HCT116 (cell line): Measurements from ENCODE around the gene TES.

Experiments used
- EZH2 ChIP-seq: fragments of 200-600 bp; sonication (generic); IDR thresholded peaks from 2 replicates; pipeline ENCODE4 v1.6.1; 2017; ENCODE audit warnings: antibody characterized with exemption, mixed run types
- EZH2phosphoT487 ChIP-seq: fragments of 200-600 bp; IDR thresholded peaks from 2 replicates; pipeline ENCODE4 v1.6.1; 2018; ENCODE audit warnings: antibody characterized with exemption, borderline replicate concordance
- JUND ChIP-seq: IDR thresholded peaks from 2 replicates; pipeline ENCODE4 v1.6.1; 2012
- POLR2A ChIP-seq: IDR thresholded peaks from 2 replicates; pipeline ENCODE4 v1.7.0; 2011; ENCODE audit warnings: borderline replicate concordance; ENCODE audit not compliant: insufficient read depth, insufficient read length; ENCODE audit errors: extremely low read depth
- POLR2AphosphoS5 ChIP-seq: IDR thresholded peaks from 2 replicates; pipeline ENCODE4 v1.6.1; 2011; ENCODE audit warnings: mild to moderate bottlenecking, low read depth, low read length, moderate library complexity
- SP1 ChIP-seq: IDR thresholded peaks from 2 replicates; pipeline ENCODE4 v1.6.1; 2012; ENCODE audit warnings: low read depth
- SRF ChIP-seq: IDR thresholded peaks from 2 replicates; pipeline ENCODE4 v1.6.1; 2012; ENCODE audit warnings: low read depth
- TF ChIP-seq, protein P1 (sequence below), 3 experiments: fragments of 200-600 bp in 1 of 3; sonication (generic) in 1 of 3; IDR thresholded peaks in 2 of 3; conservative IDR thresholded peaks in 1 of 3; 2 replicates each; pipeline ENCODE4 v1.5.1; 2012 to 2017; ENCODE audit warnings: low read depth in 2 of 3, low read length in 2 of 3, antibody characterized with exemption in 1 of 3, borderline replicate concordance in 1 of 3, control low read depth in 1 of 3, mild to moderate bottlenecking in 1 of 3, mixed read lengths in 1 of 3, mixed run types in 1 of 3, moderate library complexity in 1 of 3; ENCODE audit not compliant: insufficient read depth in 1 of 3
- TF ChIP-seq, protein P2 (sequence below): IDR thresholded peaks from 2 replicates; pipeline ENCODE4 v1.6.1; 2012

DNA sequence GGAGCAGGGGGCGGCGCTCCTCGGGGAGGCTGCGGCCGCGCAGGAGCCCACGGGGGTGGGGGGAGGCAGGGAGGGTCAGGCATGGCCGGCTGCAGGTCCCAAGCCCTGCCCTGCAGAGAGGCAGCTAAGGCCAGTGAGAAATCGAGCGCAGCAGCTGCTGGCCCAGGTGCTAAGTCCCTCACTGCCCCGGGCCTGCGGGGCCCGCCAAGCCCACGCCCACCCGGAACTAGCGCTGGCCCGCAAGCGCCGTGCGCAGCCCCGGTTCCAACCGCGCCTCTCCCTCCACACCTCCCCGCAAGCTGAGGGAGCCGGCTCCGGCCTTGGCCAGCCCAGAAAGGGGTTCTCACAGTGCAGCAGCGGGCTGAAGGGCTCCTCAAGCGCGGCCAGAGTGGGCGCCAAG, 28.3 kb upstream of the TES start:
- TF ChIP-seq EZH2 (no peak), EZH2phosphoT487 (no peak), SP1 (no peak), SRF (no peak), POLR2A (no peak), JUND (no peak), POLR2AphosphoS5 (no peak)
- TF ChIP-seq, protein P1, sequence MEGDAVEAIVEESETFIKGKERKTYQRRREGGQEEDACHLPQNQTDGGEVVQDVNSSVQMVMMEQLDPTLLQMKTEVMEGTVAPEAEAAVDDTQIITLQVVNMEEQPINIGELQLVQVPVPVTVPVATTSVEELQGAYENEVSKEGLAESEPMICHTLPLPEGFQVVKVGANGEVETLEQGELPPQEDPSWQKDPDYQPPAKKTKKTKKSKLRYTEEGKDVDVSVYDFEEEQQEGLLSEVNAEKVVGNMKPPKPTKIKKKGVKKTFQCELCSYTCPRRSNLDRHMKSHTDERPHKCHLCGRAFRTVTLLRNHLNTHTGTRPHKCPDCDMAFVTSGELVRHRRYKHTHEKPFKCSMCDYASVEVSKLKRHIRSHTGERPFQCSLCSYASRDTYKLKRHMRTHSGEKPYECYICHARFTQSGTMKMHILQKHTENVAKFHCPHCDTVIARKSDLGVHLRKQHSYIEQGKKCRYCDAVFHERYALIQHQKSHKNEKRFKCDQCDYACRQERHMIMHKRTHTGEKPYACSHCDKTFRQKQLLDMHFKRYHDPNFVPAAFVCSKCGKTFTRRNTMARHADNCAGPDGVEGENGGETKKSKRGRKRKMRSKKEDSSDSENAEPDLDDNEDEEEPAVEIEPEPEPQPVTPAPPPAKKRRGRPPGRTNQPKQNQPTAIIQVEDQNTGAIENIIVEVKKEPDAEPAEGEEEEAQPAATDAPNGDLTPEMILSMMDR (IDR thresholded peaks at IDR 0.05 in 2 of 3, conservative IDR thresholded peaks at IDR 0.05 in 1 of 3; ENCODE audit: borderline replicate concordance in 1 of 3, insufficient read depth in 1 of 3, low read depth in 2 of 3, low read length in 2 of 3) = no peak
- TF ChIP-seq, protein P2, sequence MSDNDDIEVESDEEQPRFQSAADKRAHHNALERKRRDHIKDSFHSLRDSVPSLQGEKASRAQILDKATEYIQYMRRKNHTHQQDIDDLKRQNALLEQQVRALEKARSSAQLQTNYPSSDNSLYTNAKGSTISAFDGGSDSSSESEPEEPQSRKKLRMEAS = no peak
